ENCODE data around the gene ZNF593OS. TPM values are rescaled to one million over a fixed set of nuclear protein-coding genes. Genes with fewer than 3 reads are reported as not detected.

The ZNF593OS gene
- total and polyA plus RNA-seq, 2 experiments from 2014 or later, result 0.10 to 0.45 TPM

DNA sequence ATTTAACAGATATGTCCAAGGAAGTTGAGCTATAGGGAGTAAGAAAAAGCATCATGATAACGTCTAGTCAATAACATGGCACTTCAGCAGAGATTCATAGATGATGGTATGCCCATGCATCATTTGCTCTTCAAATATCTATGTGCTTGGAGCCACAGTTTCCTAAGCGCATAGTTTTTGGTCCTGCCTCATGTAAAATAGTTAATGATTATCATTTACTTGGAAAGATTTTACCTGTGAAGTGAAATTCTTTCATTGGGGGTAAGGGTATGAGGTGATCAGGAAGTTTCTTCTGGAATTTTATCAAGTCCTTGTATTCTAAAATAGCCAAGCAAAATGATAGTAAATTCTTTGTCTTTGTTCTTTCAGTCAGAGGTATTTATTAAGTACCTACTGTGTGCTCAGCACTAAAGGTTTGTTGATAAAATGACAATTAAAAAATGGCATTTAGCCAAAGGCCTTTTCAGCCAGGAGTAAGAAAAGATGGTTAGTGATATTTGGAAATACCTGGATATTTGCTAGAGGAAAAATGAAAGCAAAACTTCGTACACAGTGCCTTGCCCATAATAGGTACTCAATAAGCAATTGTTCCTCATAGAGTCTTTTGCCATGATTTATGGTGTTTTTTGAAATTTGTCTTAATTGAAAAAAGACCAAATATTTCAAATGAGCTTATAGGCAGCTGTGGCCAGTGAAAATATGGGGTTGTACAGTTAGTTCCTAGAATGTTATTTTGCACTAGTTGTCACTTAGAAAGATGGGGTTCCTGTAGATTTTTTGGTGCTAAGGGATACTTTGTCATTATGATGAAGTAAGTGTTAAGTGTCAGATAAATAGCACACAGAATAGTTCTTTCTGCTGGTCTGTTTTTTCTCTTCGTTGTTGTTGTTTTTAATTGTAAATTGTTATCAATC lies 47.0 kb downstream of the ZNF593OS start:
- no peak overlapping the region for H3K27ac ChIP-seq
- H3K36me3 ChIP-seq (replicated peaks; ENCODE audit: insufficient read depth, low read depth), result no peaks in the 10 kb centered on the region
- no peak for DNase-seq (ENCODE audit: low spot score)
- H3K4me3 ChIP-seq, result no peak overlapping the region
- H4K20me1 ChIP-seq (ENCODE audit: insufficient read depth, poor library complexity, severe bottlenecking), result peaks cover 4% of the 10 kb centered on the region
- no peaks in the 10 kb centered on the region for H3K9me2 ChIP-seq (replicated peaks; ENCODE audit: insufficient read depth)
- no peak overlapping the region for H2AFZ ChIP-seq
- TF ChIP-seq CTCF (IDR thresholded peaks at IDR 0.05; ENCODE audit: poor library complexity) (no peak), EZH2phosphoT487 (IDR thresholded peaks at IDR 0.05; ENCODE audit: low read depth, severe bottlenecking, unreplicated experiment) (no peak), EZH2 (IDR thresholded peaks at IDR 0.05; ENCODE audit: borderline replicate concordance) (no peak)
- no peaks in the 10 kb centered on the region for H3K27me3 ChIP-seq
- H3K4me1 ChIP-seq (ENCODE audit: insufficient read depth), result peaks cover 3% of the 10 kb centered on the region
- no peak overlapping the region for H3K4me2 ChIP-seq
- peaks cover 15% of the 10 kb centered on the region for H3K79me2 ChIP-seq
- H3K9me3 ChIP-seq (ENCODE audit: low read depth), result no peaks in the 10 kb centered on the region
- 92% methylated on average over 4 of the region's 4 CpGs for WGBS (ENCODE audit: low lambda C conversion rate, missing lambda C conversion rate)

- TF ChIP-seq CTCF (IDR thresholded peaks at IDR 0.05; ENCODE audit: poor library complexity), result no peak
- no peak for TF ChIP-seq EZH2 (IDR thresholded peaks at IDR 0.05; ENCODE audit: borderline replicate concordance)
- TF ChIP-seq EZH2phosphoT487 (IDR thresholded peaks at IDR 0.05; ENCODE audit: low read depth, severe bottlenecking, unreplicated experiment), result no peak
- H3K36me3 ChIP-seq (replicated peaks; ENCODE audit: insufficient read depth, low read depth), result no peaks in the 10 kb centered on the region
- H3K27ac ChIP-seq, result no peak overlapping the region
- no peaks in the 10 kb centered on the region for H3K9me2 ChIP-seq (replicated peaks; ENCODE audit: insufficient read depth)
- DNase-seq (ENCODE audit: low spot score), result no peak
- peaks cover 4% of the 10 kb centered on the region for H4K20me1 ChIP-seq (ENCODE audit: insufficient read depth, poor library complexity, severe bottlenecking)
- no peaks in the 10 kb centered on the region for H3K27me3 ChIP-seq
- WGBS (ENCODE audit: low lambda C conversion rate, missing lambda C conversion rate), result 90% methylated on average over 7 of the region's 7 CpGs
- H2AFZ ChIP-seq, result no peak overlapping the region
- peaks cover 3% of the 10 kb centered on the region for H3K4me1 ChIP-seq (ENCODE audit: insufficient read depth)
- no peak overlapping the region for H3K4me3 ChIP-seq
- H3K4me2 ChIP-seq, result no peak overlapping the region
- no peaks in the 10 kb centered on the region for H3K9me3 ChIP-seq (ENCODE audit: low read depth)
- H3K79me2 ChIP-seq, result peaks cover 15% of the 10 kb centered on the region
These were observed 48.4 kb downstream of the ZNF593OS start for GRCh38 chr1:26122988-26123973.

DNA sequence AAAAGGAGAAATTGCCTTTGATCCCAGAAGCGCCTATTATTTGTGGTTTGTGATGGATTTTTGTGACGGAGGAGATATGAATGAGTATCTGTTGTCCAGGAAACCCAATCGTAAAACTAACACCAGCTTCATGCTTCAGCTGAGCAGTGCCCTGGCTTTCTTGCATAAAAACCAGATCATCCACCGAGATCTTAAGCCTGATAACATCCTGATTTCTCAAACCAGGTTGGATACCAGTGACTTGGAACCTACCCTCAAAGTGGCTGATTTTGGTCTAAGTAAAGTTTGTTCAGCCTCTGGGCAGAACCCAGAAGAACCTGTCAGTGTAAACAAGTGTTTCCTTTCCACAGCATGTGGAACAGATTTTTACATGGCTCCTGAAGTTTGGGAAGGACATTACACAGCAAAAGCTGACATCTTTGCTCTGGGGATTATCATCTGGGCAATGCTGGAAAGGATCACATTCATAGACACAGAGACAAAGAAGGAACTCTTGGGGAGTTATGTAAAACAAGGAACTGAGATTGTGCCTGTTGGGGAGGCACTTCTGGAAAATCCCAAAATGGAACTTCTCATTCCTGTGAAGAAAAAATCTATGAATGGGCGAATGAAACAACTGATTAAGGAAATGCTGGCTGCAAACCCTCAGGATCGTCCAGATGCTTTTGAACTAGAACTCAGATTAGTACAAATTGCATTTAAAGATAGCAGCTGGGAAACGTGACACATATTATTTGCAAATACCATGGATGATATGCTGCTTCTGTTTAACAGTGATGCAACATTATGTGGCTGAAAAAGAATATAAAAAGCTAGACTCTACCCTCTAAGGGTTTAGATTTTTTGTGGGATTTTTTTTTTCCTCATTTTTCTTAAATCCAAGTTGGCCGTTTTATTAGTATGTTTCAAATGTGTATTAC lies 49.5 kb downstream of the ZNF593OS start:
- no peaks in the 10 kb centered on the region for H3K27me3 ChIP-seq
- peak overlapping the region; percentile 47 for H3K27ac ChIP-seq
- H3K4me3 ChIP-seq, result no peak overlapping the region
- 52% methylated on average over 8 of the region's 8 CpGs for WGBS (ENCODE audit: low lambda C conversion rate, missing lambda C conversion rate)
- no peaks in the 10 kb centered on the region for H3K36me3 ChIP-seq (replicated peaks; ENCODE audit: insufficient read depth, low read depth)
- H2AFZ ChIP-seq, result no peak overlapping the region
- no peak for DNase-seq (ENCODE audit: low spot score)
- H3K9me3 ChIP-seq (ENCODE audit: low read depth), result no peaks in the 10 kb centered on the region
- peaks cover 4% of the 10 kb centered on the region for H4K20me1 ChIP-seq (ENCODE audit: insufficient read depth, poor library complexity, severe bottlenecking)
- peaks cover 3% of the 10 kb centered on the region for H3K4me1 ChIP-seq (ENCODE audit: insufficient read depth)
- no peak overlapping the region for H3K4me2 ChIP-seq
- H3K79me2 ChIP-seq, result peaks cover 21% of the 10 kb centered on the region
- TF ChIP-seq EZH2 (IDR thresholded peaks at IDR 0.05; ENCODE audit: borderline replicate concordance), result no peak
- TF ChIP-seq CTCF (IDR thresholded peaks at IDR 0.05; ENCODE audit: poor library complexity), result no peak
- no peak for TF ChIP-seq EZH2phosphoT487 (IDR thresholded peaks at IDR 0.05; ENCODE audit: low read depth, severe bottlenecking, unreplicated experiment)
- H3K9me2 ChIP-seq (replicated peaks; ENCODE audit: insufficient read depth), result no peaks in the 10 kb centered on the region
